Tibial nerve (tissue), 3 donors: ENCODE data around the gene NCOA5.

Experiments used
- POLR2A ChIP-seq, 2 donors: fragments of 450-650 bp; IDR thresholded peaks; one replicate each; pipeline ENCODE4 v1.6.1; 2017; ENCODE audit warnings: antibody characterized with exemption in 2 of 2, mild to moderate bottlenecking in 2 of 2, moderate library complexity in 2 of 2
- TF ChIP-seq, protein P1 (sequence below), 5 experiments: fragments of 200-600 bp in 3 of 5; fragments of 450-650 bp in 2 of 5; sonication (generic) in 3 of 5; IDR thresholded peaks; one replicate each; pipeline ENCODE4 v1.5.1; 2016 to 2019; ENCODE audit warnings: antibody characterized with exemption in 5 of 5, mild to moderate bottlenecking in 3 of 5, moderate library complexity in 2 of 5

DNA sequence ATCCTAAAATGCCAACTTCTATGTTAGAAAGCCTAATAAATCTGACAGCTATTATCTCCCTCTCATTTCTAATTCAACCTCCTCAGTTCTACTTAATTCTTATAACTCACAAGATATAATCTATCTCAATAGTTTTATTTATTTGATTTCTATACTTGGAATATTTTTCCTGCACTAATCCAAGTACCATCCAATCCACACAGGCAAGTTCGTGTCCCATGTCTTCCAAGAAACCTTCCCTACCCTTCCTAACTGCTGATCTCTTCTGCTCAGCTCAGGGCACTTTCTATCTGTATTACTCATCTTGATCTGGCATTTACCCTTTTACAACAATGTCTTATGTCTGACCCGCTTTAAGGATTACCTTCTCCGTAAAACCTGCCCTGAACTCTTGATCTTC, 18.2 kb downstream of the NCOA5 start:
- TF ChIP-seq, protein P1, sequence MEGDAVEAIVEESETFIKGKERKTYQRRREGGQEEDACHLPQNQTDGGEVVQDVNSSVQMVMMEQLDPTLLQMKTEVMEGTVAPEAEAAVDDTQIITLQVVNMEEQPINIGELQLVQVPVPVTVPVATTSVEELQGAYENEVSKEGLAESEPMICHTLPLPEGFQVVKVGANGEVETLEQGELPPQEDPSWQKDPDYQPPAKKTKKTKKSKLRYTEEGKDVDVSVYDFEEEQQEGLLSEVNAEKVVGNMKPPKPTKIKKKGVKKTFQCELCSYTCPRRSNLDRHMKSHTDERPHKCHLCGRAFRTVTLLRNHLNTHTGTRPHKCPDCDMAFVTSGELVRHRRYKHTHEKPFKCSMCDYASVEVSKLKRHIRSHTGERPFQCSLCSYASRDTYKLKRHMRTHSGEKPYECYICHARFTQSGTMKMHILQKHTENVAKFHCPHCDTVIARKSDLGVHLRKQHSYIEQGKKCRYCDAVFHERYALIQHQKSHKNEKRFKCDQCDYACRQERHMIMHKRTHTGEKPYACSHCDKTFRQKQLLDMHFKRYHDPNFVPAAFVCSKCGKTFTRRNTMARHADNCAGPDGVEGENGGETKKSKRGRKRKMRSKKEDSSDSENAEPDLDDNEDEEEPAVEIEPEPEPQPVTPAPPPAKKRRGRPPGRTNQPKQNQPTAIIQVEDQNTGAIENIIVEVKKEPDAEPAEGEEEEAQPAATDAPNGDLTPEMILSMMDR (IDR thresholded peaks at IDR 0.05): no peak
- TF ChIP-seq POLR2A (IDR thresholded peaks at IDR 0.05): no peak
